C1 segment of cervical spinal cord (tissue), 14 donors: ENCODE data around the gene TMEM273.

Experiments
- DNase-seq, 14 donors: peaks; one replicate each; lab custom pipeline; 2025; lab: John Stamatoyannopoulos, UW

The TMEM273 gene

DNA sequence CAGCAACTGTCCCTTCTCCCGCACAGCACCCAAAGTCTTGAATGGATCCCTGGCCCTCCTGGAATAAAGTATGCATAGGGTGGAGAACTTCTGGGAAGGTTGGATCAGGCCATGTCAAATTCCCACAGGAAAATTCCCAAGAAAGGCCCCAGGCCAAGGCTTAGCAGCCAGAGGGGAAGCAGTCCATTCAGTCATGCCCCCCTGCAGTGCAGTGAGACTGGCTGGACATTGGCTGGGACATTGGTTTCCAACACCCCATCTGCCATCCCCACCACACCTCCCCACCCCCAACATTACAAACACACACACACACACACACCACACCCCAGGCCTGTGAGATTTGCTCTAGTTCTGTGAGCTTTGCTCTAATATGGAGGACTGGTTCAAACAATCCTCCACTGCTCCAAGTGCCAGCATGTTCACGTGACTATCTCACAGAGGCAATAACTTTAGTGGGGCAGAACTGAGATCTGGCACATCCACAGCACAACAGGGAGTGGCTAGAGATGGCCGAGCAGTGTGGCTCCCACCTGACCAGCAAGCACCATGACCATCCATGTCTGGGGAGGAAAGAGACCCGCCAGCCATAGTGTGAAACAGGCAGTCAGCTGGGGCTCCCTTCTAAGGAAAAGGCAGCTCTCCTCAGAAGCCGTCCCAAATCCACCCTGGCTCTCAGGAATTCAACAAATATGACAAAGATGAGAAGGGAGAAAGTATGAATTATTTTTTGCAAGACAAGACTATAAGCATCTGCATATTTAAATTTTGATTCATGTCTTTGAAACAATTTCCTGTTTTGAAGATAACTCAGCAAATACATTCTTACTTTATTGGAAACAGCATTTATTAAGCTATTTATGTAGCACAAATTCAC is 47.6 kb downstream of the TMEM273 start:
- no peak for DNase-seq

DNA sequence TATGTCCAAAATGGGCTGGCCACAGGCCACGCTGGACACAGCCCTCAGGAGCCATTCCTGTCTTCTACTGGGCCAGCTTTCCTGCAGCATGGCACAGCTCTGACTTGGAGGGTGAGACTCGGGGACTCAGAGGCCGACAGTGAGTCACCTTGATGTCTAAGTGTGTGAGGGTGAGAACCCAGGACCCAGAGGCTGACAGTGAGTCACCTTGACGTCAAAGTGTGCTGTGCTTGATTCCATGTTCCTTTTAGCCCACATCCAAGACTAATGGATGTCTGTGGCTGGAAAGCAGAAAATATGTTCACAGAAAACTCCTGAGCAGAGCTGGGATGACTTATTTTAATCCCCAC is 48.4 kb downstream of the TMEM273 start:
- no peak for DNase-seq

DNA sequence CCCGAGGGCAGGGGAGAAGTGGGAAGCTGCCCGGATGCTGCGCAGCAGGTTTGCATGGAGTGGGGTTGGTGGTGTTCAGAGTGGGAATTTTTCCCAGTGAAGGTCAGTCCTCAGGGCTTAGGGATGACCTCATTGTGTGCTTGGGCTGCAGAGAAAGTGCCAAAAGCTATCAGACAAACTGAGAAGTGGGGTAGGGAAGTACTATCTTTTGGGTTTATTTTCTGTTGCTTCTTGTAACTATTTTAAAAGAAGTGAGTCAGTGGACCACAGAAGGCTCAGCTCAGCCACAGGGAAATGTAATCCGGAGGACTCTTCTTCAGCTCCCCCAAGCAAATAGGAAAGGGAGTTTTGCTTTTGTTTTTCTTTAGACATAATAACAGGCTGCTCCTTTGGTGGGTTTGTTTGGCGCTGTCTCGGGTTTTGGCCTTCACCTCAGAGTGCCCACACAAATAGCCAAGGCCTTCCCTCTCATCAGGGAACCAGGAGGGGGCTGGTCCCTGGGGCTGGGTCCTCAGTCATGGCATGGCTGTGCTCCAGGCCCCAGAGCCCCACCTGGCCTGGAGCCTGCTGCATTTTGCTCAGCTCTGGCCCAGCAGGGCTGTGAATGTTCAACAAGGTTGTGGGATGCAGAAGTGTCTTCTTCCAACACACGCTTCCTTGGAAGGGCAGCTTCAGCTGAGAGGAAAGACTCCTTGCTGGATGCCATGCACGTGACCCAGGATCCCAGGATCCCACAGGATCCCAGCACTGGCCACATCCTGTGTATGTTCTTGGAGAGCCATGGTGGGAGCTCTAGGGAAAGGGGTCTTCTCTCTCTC is 49.0 kb downstream of the TMEM273 start:
- no peak for DNase-seq

- DNase-seq: no peak
These were observed 49.8 kb downstream of the TMEM273 start for GRCh38 chr10:49138361-49138891.

- no peak for DNase-seq
These were observed 51.7 kb downstream of the TMEM273 start for GRCh38 chr10:49136525-49136924.

- DNase-seq: no peak
These were observed 52.4 kb downstream of the TMEM273 start for GRCh38 chr10:49135575-49136313.

GRCh38 chr10:49134327-49134726 is 53.9 kb downstream of the TMEM273 start:
- DNase-seq: no peak

DNA sequence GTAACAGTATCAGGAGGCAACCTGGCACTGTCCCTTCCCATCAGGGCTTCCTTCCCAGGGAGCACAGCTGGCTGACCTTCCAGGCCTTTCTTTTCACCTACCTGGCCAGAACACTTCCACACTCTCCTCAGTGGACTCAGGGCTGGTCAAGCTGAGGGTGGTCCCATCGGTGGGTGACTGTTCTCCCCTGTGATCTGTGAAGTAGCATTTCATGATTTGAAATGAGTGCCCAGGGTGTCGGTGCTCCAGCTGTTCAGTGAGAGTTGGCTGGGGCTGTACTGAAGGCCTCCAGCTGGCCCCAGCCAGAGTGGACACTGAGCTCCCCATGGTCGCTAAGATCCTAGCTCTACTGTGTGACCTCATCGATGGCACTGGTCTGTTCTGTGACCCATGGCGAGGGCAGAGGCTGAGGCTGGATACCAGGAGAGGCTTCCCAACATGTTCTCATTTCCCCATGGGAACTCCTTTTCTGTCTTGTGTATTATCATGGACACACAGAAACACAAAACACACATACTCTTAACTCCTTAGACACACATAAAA is 54.4 kb downstream of the TMEM273 start, which contains the start of gene FAM170B:
TSS of gene FAM170B (minus strand) at position 316 of the 543 bp plus-strand sequence. CDS start at position 213, 103 bp downstream.
- no peak for DNase-seq

GRCh38 chr10:49132362-49132737 is 55.8 kb downstream of the TMEM273 start:
- no peak for DNase-seq

GRCh38 chr10:49131507-49132361 is 56.5 kb downstream of the TMEM273 start:
- no peak for DNase-seq

DNA sequence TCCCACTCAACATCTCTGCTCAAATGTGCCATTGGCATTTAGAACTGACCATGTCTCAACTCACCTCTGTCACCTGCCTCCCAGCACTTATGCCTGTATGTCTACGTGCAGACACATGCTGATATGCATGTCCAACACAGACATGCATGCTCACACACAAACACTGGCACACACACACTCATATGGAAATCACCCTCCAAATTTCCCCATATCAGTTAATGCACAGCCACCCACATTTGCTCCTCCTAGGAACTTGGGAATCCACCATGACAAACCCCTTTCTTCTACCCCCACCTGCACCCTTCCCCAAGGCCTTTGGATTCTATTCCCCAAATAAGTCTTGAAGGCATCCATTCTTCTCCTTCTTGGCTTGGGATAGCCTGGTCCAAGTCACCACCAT is 58.8 kb downstream of the TMEM273 start:
- DNase-seq: no peak

DNA sequence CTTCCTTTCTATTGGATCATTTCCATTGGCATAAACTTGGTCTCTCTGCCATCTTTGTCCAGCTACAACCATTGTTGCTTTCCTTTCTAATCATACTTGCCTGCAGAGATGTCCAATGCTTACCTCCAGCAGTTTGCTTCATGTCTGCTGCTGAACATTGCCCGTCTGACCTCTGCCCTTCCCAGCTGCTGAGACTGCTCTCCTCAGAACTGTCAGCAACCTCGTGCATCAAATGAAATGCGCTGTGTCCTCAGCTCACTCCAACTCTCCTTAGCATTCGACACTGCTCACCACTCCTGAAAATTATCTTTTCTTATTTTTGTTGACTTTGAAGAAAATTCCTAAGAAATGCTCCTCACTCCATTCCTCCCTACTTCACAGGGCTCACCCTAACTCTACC is 59.3 kb downstream of the TMEM273 start:
- no peak for DNase-seq

DNA sequence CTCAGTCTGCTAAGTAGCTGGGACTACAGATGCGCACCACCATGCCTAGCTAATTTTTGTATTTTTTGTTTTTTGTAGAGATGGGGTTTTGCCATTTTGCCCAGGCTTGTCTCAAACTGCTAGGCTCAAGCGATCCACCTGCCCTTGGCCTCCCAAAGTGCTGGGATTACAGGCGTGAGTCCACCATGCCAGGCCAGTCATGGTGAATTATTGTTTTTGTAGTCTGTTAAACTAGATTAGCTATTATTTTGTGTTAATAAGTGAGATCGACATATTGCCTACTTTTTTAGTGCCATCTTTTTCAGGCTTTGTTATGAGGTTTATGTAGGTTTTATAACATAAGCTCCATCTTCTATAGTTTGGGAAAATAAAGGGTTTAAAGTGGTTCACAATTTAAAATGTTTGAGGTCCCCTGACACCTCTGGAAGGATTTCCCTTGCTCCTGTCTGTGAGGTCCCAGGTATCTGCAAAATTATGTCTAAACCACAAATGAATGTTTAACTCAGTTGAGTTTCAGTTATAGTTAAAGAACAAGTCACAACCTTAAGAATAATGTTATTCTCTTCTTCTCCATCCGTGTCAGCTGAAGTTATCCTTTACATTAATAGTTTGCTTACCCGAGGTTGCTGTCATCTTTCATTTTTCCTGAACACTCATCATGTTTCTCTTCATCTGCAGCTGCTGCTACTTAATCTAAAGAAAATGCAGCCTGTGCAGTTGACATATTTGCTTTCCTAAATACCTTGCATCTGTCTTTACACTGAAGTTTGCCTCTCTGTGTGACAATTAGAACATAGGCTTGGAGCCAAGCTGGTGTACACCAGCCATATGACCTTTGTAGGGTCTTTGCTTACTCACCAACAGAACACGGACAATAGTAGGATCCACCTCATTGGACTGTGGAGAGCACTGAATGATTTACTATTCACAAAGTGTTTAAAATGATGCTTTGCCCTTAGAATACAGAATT is 63.9 kb downstream of the TMEM273 start:
- DNase-seq: no peak

DNA sequence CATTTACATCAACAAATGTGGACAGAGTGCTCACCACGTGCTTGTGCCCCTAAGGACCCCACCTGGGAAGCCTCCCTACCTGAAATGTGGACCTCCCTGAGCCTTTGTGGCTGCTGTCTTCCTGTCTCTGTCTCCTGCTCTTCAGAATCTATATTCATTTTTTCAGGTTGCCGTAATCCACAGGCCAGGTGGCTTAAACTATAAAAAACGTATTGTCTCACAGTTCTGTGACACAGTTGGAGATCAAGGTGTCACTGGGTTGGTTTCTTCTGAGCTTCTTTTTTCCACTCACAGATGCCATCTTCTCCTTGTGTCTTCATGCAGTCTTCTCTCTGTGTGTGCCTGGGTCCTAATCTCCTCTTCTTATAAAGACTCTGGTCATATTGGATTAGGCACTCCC is 67.3 kb downstream of the TMEM273 start:
- no peak for DNase-seq

DNA sequence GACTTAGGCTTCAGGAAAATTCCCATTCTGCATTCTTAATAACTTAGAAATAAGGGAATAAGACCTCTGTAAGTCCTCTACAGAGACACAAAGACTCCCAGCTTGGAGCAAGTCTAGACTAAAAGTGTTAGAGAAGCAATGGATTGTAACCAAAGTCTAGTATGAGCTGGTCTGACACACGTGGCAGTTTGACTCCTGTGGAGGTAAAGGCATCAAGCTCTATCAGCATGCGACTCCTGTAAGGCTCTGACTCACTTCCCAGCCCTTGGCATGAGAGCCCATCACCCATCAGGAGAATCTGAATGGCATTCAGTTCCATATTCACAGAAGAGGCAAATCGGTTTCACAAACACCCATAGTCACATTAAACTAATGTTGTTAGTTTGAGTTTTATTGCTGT is 68.4 kb downstream of the TMEM273 start:
- no peak for DNase-seq

DNA sequence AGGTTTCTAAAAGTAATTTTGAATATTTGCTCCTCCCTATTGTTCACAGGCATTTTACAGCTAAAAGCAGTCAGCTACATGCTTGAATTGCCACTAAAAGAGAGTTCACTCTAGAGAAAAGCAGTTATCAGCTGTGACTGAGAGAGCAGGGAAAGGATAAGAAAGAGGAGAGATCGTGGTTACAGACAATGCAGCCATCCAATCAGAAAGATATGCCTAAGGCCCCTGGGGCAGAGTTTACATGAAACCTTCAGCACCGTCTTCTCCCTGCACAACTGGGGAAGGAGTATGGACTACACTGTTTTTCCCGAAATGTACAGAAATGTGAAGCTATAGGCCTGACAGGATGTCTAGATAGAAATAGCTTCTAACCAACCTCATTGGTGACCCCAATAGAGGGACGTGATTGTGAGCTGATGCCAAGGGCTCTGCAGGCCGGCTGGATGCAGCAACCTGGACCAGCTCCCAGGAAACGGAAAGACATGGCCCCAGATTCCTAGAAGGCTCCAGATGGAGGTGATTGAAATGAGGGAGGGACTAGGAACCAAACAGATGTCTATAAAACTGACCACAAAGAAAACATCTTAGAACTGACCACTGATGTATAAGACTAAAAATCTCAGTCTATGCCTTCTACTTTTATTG is 69.6 kb downstream of the TMEM273 start:
- no peak for DNase-seq

DNA sequence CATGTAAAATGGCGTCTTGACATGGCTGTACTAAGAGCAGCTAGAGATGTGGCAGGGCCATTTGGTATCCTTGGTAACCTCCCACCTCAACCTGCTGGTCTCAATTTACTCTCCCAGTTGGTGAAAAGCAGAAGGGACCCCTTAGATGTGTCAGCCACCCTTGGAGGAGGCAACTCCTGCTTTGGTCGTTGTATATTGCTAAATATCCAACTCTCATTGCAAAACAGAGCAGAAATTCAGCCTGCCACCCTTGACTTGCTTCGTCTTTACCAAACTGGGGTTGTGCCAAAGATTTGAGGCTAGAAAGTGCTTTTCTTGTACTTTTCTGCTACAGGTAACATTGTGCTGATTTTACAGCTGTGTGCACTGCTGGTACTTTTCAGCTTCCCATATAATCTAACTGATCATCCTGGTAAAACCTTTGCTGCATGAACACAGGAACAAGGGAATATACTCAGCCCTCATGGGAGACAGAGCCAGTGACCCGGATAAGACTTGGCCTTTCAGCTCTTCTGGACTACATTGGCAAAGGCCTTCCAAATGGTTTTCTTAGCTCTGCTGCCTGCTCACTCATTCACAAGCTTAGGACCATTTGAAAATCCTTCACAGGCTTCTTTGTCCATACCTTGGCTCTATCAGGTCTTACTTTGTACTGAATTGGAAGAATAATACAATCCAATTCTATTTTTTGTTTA is 70.7 kb downstream of the TMEM273 start:
- DNase-seq: no peak
